MG63 (cell line): Measurements from ENCODE around the gene SYNDIG1. TPM values are rescaled to one million over a fixed set of nuclear protein-coding genes. Genes with fewer than 3 reads are reported as not detected.

ENCODE experiments used
- DNase-seq: peaks from one replicate; pipeline ENCODE4 v3.0.0-alpha.2; 2020
- H3K27me3 ChIP-seq: fragments of 250-450 bp; sonication (Bioruptor Pico); 2 replicates; pipeline ENCODE4 v1.5.1; 2020; ENCODE audit warnings: mild to moderate bottlenecking, moderate library complexity
- H3K36me3 ChIP-seq: fragments of 250-450 bp; sonication (Bioruptor Pico); 2 replicates; pipeline ENCODE4 v1.5.1; 2020; ENCODE audit warnings: mild to moderate bottlenecking, moderate library complexity
- H3K4me3 ChIP-seq: fragments of 250-450 bp; sonication (Bioruptor Pico); 2 replicates; pipeline ENCODE4 v1.5.1; 2020; ENCODE audit warnings: mild to moderate bottlenecking, moderate library complexity
- H3K9me3 ChIP-seq: fragments of 250-450 bp; sonication (Bioruptor Pico); 2 replicates; pipeline ENCODE4 v1.5.1; 2020; ENCODE audit warnings: mild to moderate bottlenecking, moderate library complexity
- total RNA-seq: library from RNA; depleted of rRNA; stranded (reverse); fragments of >200 nt; shearing (Covaris generic); gene quantifications from 2 replicates; pipeline ENCODE4 v1.2.3, GENCODE V29; 2014; ENCODE audit warnings: low replicate concordance

Gene SYNDIG1
- total RNA-seq, 1 experiment from 2014 or later, result 0.33 TPM

- H3K9me3 ChIP-seq, result no peaks in the 10 kb centered on the region
- H3K4me3 ChIP-seq, result no peak overlapping the region
- H3K27me3 ChIP-seq, result no peaks in the 10 kb centered on the region
- DNase-seq, result no peak
- no peaks in the 10 kb centered on the region for H3K36me3 ChIP-seq
Observed at GRCh38 chr20:24667689-24668383, 198.4 kb downstream of the SYNDIG1 start.

- H3K9me3 ChIP-seq, result no peaks in the 10 kb centered on the region
- no peaks in the 10 kb centered on the region for H3K36me3 ChIP-seq
- H3K4me3 ChIP-seq, result no peak overlapping the region
- no peak for DNase-seq
- H3K27me3 ChIP-seq, result no peaks in the 10 kb centered on the region
Observed at GRCh38 chr20:24668384-24668702, 198.9 kb downstream of the SYNDIG1 start.

GRCh38 chr20:24668791-24669190, 199.4 kb downstream of the SYNDIG1 start:
- no peak for DNase-seq
- H3K9me3 ChIP-seq, result no peaks in the 10 kb centered on the region
- no peaks in the 10 kb centered on the region for H3K36me3 ChIP-seq
- H3K27me3 ChIP-seq, result no peaks in the 10 kb centered on the region
- H3K4me3 ChIP-seq, result no peak overlapping the region

GRCh38 chr20:24669701-24670100, 200.3 kb downstream of the SYNDIG1 start:
- Histone ChIP-seq H3K36me3 (no peaks in the 10 kb centered on the region), H3K27me3 (no peaks in the 10 kb centered on the region), H3K4me3 (no peak overlapping the region), H3K9me3 (no peaks in the 10 kb centered on the region)
- no peak for DNase-seq

GRCh38 chr20:24670341-24670872, 201.0 kb downstream of the SYNDIG1 start:
- no peak overlapping the region for H3K4me3 ChIP-seq
- H3K9me3 ChIP-seq, result no peaks in the 10 kb centered on the region
- DNase-seq, result no peak
- no peaks in the 10 kb centered on the region for H3K36me3 ChIP-seq
- no peaks in the 10 kb centered on the region for H3K27me3 ChIP-seq

GRCh38 chr20:24670981-24671380, 201.6 kb downstream of the SYNDIG1 start:
- DNase-seq, result no peak
- H3K4me3 ChIP-seq, result no peak overlapping the region

GRCh38 chr20:24672181-24672880, 202.9 kb downstream of the SYNDIG1 start:
- no peak overlapping the region for H3K4me3 ChIP-seq
- no peaks in the 10 kb centered on the region for H3K36me3 ChIP-seq
- no peaks in the 10 kb centered on the region for H3K9me3 ChIP-seq
- no peaks in the 10 kb centered on the region for H3K27me3 ChIP-seq
- DNase-seq, result no peak

More at GRCh38 chr20:24670981-24671380, 201.6 kb downstream of the SYNDIG1 start:
- Histone ChIP-seq H3K36me3 (no peaks in the 10 kb centered on the region), H3K27me3 (no peaks in the 10 kb centered on the region), H3K9me3 (no peaks in the 10 kb centered on the region)

GRCh38 chr20:24672886-24673677, 203.7 kb downstream of the SYNDIG1 start:
- peak; percentile 70 for DNase-seq
- Histone ChIP-seq H3K27me3 (no peaks in the 10 kb centered on the region), H3K9me3 (no peaks in the 10 kb centered on the region), H3K4me3 (no peak overlapping the region), H3K36me3 (no peaks in the 10 kb centered on the region)

- no peaks in the 10 kb centered on the region for H3K27me3 ChIP-seq
- H3K9me3 ChIP-seq, result no peaks in the 10 kb centered on the region
- H3K36me3 ChIP-seq, result no peaks in the 10 kb centered on the region
- no peak overlapping the region for H3K4me3 ChIP-seq
- peak; percentile 58 for DNase-seq
Observed at GRCh38 chr20:24673678-24674570, 204.5 kb downstream of the SYNDIG1 start.

GRCh38 chr20:24674921-24675605, 205.6 kb downstream of the SYNDIG1 start:
- no peak overlapping the region for H3K4me3 ChIP-seq
- no peaks in the 10 kb centered on the region for H3K36me3 ChIP-seq
- no peaks in the 10 kb centered on the region for H3K9me3 ChIP-seq
- DNase-seq, result no peak
- no peaks in the 10 kb centered on the region for H3K27me3 ChIP-seq

GRCh38 chr20:24675651-24676352, 206.4 kb downstream of the SYNDIG1 start:
- Histone ChIP-seq H3K4me3 (no peak overlapping the region), H3K36me3 (no peaks in the 10 kb centered on the region), H3K27me3 (no peaks in the 10 kb centered on the region), H3K9me3 (no peaks in the 10 kb centered on the region)
- DNase-seq, result no peak

GRCh38 chr20:24676353-24676977, 207.0 kb downstream of the SYNDIG1 start:
- no peak for DNase-seq
- H3K27me3 ChIP-seq, result no peaks in the 10 kb centered on the region
- no peaks in the 10 kb centered on the region for H3K36me3 ChIP-seq
- no peaks in the 10 kb centered on the region for H3K9me3 ChIP-seq
- H3K4me3 ChIP-seq, result no peak overlapping the region

GRCh38 chr20:24676978-24677370, 207.5 kb downstream of the SYNDIG1 start:
- no peaks in the 10 kb centered on the region for H3K36me3 ChIP-seq
- no peak for DNase-seq
- no peaks in the 10 kb centered on the region for H3K27me3 ChIP-seq
- H3K4me3 ChIP-seq, result no peak overlapping the region
- no peaks in the 10 kb centered on the region for H3K9me3 ChIP-seq

- Histone ChIP-seq H3K4me3 (no peak overlapping the region), H3K9me3 (no peaks in the 10 kb centered on the region), H3K27me3 (no peaks in the 10 kb centered on the region), H3K36me3 (no peaks in the 10 kb centered on the region)
- DNase-seq, result no peak
Observed at GRCh38 chr20:24677626-24678315, 208.3 kb downstream of the SYNDIG1 start.
